ENCODE data around the gene NRARP. TPM values are rescaled to one million over a fixed set of nuclear protein-coding genes. Genes with fewer than 3 reads are reported as not detected.

NRARP gene
- total and polyA plus RNA-seq, 2 of the 13 experiments (the other 11 are each of a cell fraction or from before 2014, with no cell fraction given) = 0.22 to 0.46 TPM

- TF ChIP-seq ZBED4 (CRISPR knock-in tag; IDR thresholded peaks at IDR 0.05; ENCODE audit: borderline replicate concordance) (peak; percentile 90), FOXP4 (CRISPR knock-in tag; IDR thresholded peaks at IDR 0.05) (peak; percentile 46), ZNF160 (CRISPR knock-in tag; IDR thresholded peaks at IDR 0.05) (peak; percentile 87), ZNF124 (CRISPR knock-in tag; IDR thresholded peaks at IDR 0.05) (peak; percentile 85; the same call in 1 of the 2 replicates), GABPA (IDR thresholded peaks at IDR 0.05; ENCODE audit: low read depth, low read length) (no peak), GABPA (CRISPR knock-in tag; IDR thresholded peaks at IDR 0.05; ENCODE audit: low read depth) (peak; percentile 90), TSC22D2 (CRISPR knock-in tag; IDR thresholded peaks at IDR 0.05; ENCODE audit: borderline replicate concordance) (0 out of 2 replicates have a peak, but pooled peaks have one; percentile 28), CENPT (CRISPR knock-in tag; IDR thresholded peaks at IDR 0.05; ENCODE audit: low read depth) (no peak), ZNF335 (CRISPR knock-in tag; IDR thresholded peaks at IDR 0.05) (peak; percentile 81; the same call in 1 of the 2 replicates), ZNF501 (CRISPR knock-in tag; IDR thresholded peaks at IDR 0.05) (peak; percentile 84), NAIF1 (CRISPR knock-in tag; IDR thresholded peaks at IDR 0.05; ENCODE audit: borderline replicate concordance) (peak; percentile 46; the same call in 1 of the 2 replicates), SRY (CRISPR knock-in tag; IDR thresholded peaks at IDR 0.05) (no peak), REST (IDR thresholded peaks at IDR 0.05; ENCODE audit: borderline replicate concordance in 1 of 2, low read depth in 1 of 2, low read length in 2 of 2) (peak in 1 of 2 experiments; percentile 47; a peak in 1 of 4 replicates), ZNF281 (CRISPR knock-in tag; IDR thresholded peaks at IDR 0.05; ENCODE audit: borderline replicate concordance) (peak; percentile 89)
Measured at GRCh38 chr9:137277329-137278041, 24.6 kb downstream of the NRARP start, which contains the start of gene TOR4A (continued).
